ENCODE measurements around the gene ALKBH8.

Gene ALKBH8

DNA sequence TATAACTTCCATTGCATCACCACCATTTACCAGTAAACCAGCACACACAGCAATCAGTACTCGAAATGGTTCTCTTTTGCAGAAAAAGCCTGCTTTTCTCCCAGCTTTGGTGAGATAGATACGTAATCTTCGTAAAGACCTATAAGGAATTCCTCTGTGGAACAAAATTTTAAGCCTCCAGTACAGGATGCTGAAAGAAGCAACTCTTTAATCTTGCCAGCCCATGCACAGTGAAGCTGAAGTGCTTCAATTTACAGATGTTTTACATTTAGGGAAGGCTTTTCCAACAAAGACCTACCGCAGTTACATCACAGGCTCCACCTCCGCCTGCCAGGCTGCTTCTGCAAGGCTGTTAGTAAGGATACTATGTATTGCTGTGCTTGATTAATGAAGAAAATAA lies 27.3 kb upstream of the ALKBH8 start:
- Histone ChIP-seq H3K27ac (ENCODE audit: low read depth, low read length) (no peak overlapping the region), H2AFZ (ENCODE audit: low read depth, low read length, severe bottlenecking) (no peak overlapping the region), H3K9ac (ENCODE audit: low read length) (no peak overlapping the region), H3K36me3 (ENCODE audit: low read length) (no peaks in the 10 kb centered on the region), H3K4me3 (ENCODE audit: insufficient read depth, low read length, poor library complexity, severe bottlenecking) (no peak overlapping the region), H3K9me2 (replicated peaks; ENCODE audit: insufficient read depth, low read length) (no peaks in the 10 kb centered on the region), H3K9me3 (ENCODE audit: insufficient read depth, low read length) (no peaks in the 10 kb centered on the region), H3K27me3 (ENCODE audit: low read length) (no peaks in the 10 kb centered on the region), H3F3A (ENCODE audit: insufficient read depth) (no peaks in the 10 kb centered on the region), H3K4me2 (ENCODE audit: low read depth, low read length, poor library complexity, severe bottlenecking) (no peak overlapping the region), H3K79me2 (ENCODE audit: insufficient read depth, low read length) (no peaks in the 10 kb centered on the region), H4K20me1 (ENCODE audit: low read depth, low read length) (no peaks in the 10 kb centered on the region)
- TF ChIP-seq EZH2phosphoT487 (conservative IDR thresholded peaks at IDR 0.05; ENCODE audit: low read length), result no peak
- TF ChIP-seq, protein P1, sequence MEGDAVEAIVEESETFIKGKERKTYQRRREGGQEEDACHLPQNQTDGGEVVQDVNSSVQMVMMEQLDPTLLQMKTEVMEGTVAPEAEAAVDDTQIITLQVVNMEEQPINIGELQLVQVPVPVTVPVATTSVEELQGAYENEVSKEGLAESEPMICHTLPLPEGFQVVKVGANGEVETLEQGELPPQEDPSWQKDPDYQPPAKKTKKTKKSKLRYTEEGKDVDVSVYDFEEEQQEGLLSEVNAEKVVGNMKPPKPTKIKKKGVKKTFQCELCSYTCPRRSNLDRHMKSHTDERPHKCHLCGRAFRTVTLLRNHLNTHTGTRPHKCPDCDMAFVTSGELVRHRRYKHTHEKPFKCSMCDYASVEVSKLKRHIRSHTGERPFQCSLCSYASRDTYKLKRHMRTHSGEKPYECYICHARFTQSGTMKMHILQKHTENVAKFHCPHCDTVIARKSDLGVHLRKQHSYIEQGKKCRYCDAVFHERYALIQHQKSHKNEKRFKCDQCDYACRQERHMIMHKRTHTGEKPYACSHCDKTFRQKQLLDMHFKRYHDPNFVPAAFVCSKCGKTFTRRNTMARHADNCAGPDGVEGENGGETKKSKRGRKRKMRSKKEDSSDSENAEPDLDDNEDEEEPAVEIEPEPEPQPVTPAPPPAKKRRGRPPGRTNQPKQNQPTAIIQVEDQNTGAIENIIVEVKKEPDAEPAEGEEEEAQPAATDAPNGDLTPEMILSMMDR (IDR thresholded peaks at IDR 0.05; ENCODE audit: insufficient read depth, low read length, poor library complexity, severe bottlenecking), result no peak

DNA sequence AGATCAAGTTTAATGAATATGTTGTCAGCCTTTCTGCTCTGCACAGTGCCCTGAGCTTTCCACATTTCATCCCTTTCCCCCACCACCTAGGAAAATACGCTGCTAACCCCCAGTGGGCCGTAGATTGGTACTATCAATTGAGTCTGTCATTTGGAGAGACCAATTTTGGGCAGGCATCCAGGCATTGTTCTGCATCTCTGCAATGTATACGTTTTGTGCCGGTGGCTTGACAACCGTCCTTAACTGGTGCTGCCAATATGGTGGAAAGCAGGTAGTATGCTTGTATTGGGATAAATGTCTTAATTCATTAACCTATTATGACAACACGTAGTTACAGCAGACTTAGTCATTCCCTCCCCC lies 26.7 kb upstream of the ALKBH8 start:
- no peak overlapping the region for H3K4me3 ChIP-seq (ENCODE audit: insufficient read depth, low read length, poor library complexity, severe bottlenecking)
- no peaks in the 10 kb centered on the region for H3K9me2 ChIP-seq (replicated peaks; ENCODE audit: insufficient read depth, low read length)
- no peak for TF ChIP-seq EZH2phosphoT487 (conservative IDR thresholded peaks at IDR 0.05; ENCODE audit: low read length)
- TF ChIP-seq, protein P1 (IDR thresholded peaks at IDR 0.05; ENCODE audit: insufficient read depth, low read length, poor library complexity, severe bottlenecking), result no peak
- H3K9me3 ChIP-seq (ENCODE audit: insufficient read depth, low read length), result no peaks in the 10 kb centered on the region
- H3K27me3 ChIP-seq (ENCODE audit: low read length), result no peaks in the 10 kb centered on the region
- H2AFZ ChIP-seq (ENCODE audit: low read depth, low read length, severe bottlenecking), result no peak overlapping the region
- H3F3A ChIP-seq (ENCODE audit: insufficient read depth), result no peaks in the 10 kb centered on the region
- no peak overlapping the region for H3K9ac ChIP-seq (ENCODE audit: low read length)
- no peak overlapping the region for H3K27ac ChIP-seq (ENCODE audit: low read depth, low read length)
- no peaks in the 10 kb centered on the region for H4K20me1 ChIP-seq (ENCODE audit: low read depth, low read length)
- H3K79me2 ChIP-seq (ENCODE audit: insufficient read depth, low read length), result no peaks in the 10 kb centered on the region
- no peaks in the 10 kb centered on the region for H3K36me3 ChIP-seq (ENCODE audit: low read length)
- peak overlapping the region; percentile 56 for H3K4me2 ChIP-seq (ENCODE audit: low read depth, low read length, poor library complexity, severe bottlenecking)

DNA sequence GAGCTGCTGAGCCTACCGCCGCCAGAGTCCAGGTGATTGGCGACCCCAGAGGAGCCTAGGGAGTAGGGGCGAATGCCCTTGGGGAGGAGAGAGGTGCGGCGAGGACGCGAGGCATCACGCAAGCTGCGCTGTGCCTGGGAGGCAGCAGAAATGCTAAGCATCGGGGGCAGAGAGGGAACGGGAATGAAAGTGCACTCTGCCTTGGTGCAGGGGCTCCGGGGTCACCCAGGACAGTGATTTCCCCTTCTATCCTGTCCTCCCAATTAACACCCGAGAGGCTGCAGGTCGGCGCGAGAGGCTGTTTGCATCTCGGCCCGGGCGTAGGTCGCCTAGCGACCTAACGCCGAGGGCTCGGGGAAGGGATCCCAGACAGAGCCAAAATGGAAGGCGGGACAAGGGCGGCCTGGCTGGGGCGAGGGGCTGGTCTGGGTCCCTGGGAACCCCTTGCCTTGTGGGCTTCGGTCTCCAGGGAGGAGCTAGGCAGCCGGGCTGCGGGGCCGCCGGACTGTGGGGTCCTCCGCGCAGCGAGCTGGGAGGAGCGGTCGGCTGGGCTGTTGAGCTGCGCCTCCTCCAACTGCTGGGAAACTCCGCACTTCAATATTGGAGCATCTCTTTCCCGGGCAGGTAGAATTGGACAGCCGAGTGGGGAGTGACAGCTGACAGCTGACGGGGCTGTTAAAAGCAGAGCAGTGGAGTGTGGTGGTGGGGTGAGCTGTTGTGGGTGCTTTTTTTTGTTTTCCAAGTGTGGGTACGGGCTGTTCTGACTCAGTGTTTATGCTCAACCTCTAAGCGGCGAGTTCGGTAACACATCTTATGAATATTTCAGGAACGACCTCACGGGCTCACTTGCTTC lies 26.1 kb upstream of the ALKBH8 start:
- Histone ChIP-seq H3K4me3 (ENCODE audit: insufficient read depth, low read length, poor library complexity, severe bottlenecking) (peak overlapping the region; percentile 57), H3K9me2 (replicated peaks; ENCODE audit: insufficient read depth, low read length) (no peaks in the 10 kb centered on the region), H3K9ac (ENCODE audit: low read length) (peak overlapping the region; percentile 47), H3K4me2 (ENCODE audit: low read depth, low read length, poor library complexity, severe bottlenecking) (peak overlapping the region; percentile 56), H3K27me3 (ENCODE audit: low read length) (no peaks in the 10 kb centered on the region), H3K36me3 (ENCODE audit: low read length) (no peaks in the 10 kb centered on the region), H3K9me3 (ENCODE audit: insufficient read depth, low read length) (no peaks in the 10 kb centered on the region), H3F3A (ENCODE audit: insufficient read depth) (no peaks in the 10 kb centered on the region), H3K27ac (ENCODE audit: low read depth, low read length) (no peak overlapping the region), H2AFZ (ENCODE audit: low read depth, low read length, severe bottlenecking) (peak overlapping the region; percentile 75), H4K20me1 (ENCODE audit: low read depth, low read length) (no peaks in the 10 kb centered on the region), H3K79me2 (ENCODE audit: insufficient read depth, low read length) (no peaks in the 10 kb centered on the region)
- TF ChIP-seq, protein P1 (IDR thresholded peaks at IDR 0.05; ENCODE audit: insufficient read depth, low read length, poor library complexity, severe bottlenecking), result no peak
- TF ChIP-seq EZH2phosphoT487 (conservative IDR thresholded peaks at IDR 0.05; ENCODE audit: low read length), result no peak
